NCI-H2196 (cell line): Measurements from ENCODE around the gene HS2ST1.
"Not testable (repeated sequence)": the region's sequence is repeated elsewhere in the genome, so short reads cannot be mapped to it uniquely, and the experiment has no call there.

Source experiments
- DNase-seq: peaks from one replicate; lab custom pipeline; 2025; ENCODE audit not compliant: unreplicated experiment; lab: John Stamatoyannopoulos, UW

HS2ST1 gene

GRCh38 chr1:87056974-87057373, 142.5 kb downstream of the HS2ST1 start:
- no peak for DNase-seq

DNA sequence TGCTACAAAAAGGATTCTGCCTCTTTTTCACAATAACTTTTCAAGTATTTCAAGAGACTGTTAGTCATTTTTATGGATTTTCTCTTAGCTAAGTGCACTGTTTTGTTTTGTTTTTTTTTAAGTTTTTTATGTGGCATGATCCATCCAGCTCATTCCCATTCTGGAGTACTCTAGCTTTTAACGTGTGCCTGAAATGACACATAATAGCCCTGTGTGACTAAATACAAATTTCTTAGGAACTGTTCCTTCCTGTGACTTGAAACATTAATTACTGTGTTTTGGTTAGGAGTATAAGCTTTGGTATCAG, 143.9 kb downstream of the HS2ST1 start:
- no peak for DNase-seq

GRCh38 chr1:87061742-87062156, 147.3 kb downstream of the HS2ST1 start:
- no peak for DNase-seq

- DNase-seq: no peak
Observed at GRCh38 chr1:87062687-87063086, 148.3 kb downstream of the HS2ST1 start.

DNA sequence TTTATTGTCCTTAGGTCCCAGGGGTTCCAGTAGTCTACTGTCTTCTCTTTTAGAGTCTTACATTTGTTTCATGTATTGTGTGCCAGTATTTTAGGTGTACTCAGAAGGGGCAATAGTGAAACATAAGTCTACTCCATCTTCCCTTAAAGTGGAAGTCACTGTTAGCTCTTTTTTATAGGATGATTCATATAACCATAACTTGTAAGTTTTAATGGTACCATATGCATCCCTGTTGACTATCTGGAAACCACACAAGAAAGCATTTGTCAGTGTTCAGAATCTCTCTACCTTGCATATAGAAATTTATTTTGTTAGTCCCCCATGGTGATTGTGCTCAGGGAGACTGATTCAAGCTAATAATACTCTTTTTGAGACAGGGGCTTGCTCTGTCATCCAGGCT, 149.9 kb downstream of the HS2ST1 start:
- DNase-seq: no peak

GRCh38 chr1:87064986-87065385, 150.6 kb downstream of the HS2ST1 start:
- DNase-seq: no peak

GRCh38 chr1:87066708-87067107, 152.3 kb downstream of the HS2ST1 start:
- not testable (repeated sequence) for DNase-seq

- DNase-seq: no peak
Observed at GRCh38 chr1:87072411-87072810, 158.0 kb downstream of the HS2ST1 start.

DNA sequence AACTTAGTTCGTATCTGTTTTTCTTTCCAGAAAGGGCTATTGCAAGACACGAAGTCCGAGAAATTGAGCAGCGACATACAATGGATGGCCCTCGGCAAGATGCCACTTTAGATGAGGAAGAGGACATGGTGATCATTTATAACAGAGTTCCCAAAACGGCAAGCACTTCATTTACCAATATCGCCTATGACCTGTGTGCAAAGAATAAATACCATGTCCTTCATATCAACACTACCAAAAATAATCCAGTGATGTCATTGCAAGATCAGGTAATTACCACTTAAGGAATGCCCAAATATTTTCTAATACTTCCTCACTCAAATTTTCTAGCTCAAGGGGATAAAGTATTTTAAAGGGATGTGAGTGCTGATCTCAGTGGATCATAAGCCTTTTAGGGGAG, 158.5 kb downstream of the HS2ST1 start:
- no peak for DNase-seq

GRCh38 chr1:87074001-87074795, 159.8 kb downstream of the HS2ST1 start:
- no peak for DNase-seq

DNA sequence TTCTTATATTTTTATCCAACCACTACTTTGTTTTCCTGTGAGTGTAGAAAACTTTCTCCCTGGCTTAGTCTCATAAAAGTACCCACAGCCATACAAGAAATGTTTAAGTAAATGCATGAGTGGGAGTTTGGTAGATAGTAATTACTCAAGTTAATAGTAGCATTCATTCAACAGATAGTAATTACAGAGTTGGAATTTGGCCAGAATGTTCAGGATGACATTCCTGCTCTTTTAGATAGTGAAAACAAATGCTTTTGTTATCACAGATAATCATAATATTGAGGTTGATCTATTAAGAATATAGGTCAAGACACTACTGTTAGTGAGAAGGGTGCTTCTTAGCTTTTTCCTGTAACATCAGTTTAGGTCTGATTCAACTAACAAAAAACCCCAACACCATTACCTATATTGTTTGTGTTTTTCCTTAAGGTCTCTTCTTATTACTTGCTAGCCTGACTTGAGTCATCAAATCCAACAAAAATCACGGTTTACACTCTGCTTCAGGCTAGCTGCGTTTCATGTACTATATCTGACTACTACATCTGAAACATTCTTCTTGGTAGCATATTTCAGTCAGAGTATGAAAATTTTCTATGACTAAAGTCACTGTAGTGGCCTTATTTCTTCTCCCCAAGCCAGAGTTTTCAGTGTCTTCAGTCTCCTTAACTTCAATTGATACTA, 163.7 kb downstream of the HS2ST1 start:
- no peak for DNase-seq

- DNase-seq: peak; percentile 63
Observed at GRCh38 chr1:87084244-87084836, 169.9 kb downstream of the HS2ST1 start.

GRCh38 chr1:87086120-87086519, 171.7 kb downstream of the HS2ST1 start:
- no peak for DNase-seq

- DNase-seq: no peak
Observed at GRCh38 chr1:87089070-87089736, 174.8 kb downstream of the HS2ST1 start.

DNA sequence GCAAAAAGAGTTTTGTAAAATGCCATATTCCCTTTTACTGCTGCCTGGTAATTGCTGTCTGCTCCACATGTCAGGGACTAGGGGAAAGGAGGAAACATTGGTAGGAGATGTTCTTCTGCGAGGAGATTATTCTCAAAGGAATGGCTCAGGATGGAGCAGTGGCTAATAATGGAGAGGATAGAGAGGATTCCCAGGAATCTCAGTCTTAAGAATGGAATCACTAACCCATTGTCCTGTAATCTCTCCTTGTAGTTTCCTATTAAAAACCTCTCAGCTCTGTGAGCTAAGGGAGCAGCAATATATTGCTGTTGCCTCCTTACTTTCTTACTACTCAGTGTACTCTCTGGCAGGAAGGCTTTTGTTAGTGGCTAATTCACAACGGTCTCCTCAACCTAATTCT, 175.4 kb downstream of the HS2ST1 start:
- DNase-seq: no peak

- DNase-seq: no peak
Observed at GRCh38 chr1:87091425-87091824, 177.0 kb downstream of the HS2ST1 start.

GRCh38 chr1:87092846-87093245, 178.4 kb downstream of the HS2ST1 start:
- no peak for DNase-seq

DNA sequence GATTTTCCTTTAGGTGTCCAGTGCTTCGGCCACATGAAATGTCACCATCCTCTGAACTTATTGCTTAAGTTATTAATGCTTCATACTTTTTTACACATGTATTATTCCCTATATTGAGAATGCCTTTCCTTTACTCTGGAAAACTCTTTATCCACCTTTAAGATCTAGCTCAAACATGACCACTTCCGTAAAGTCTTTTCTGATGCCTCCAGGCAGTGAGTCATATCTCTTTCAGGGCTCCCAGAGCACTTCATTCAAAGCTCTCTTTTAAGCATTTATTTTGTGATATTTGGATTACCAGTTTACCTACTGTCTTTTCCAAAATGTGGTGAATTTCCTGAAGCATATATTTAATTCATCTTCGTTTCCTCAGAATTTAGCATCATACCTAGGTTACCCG, 178.9 kb downstream of the HS2ST1 start:
- no peak for DNase-seq

GRCh38 chr1:87094238-87094637, 179.8 kb downstream of the HS2ST1 start:
- DNase-seq: no peak

- DNase-seq: no peak
Observed at GRCh38 chr1:87100271-87100670, 185.8 kb downstream of the HS2ST1 start.

DNA sequence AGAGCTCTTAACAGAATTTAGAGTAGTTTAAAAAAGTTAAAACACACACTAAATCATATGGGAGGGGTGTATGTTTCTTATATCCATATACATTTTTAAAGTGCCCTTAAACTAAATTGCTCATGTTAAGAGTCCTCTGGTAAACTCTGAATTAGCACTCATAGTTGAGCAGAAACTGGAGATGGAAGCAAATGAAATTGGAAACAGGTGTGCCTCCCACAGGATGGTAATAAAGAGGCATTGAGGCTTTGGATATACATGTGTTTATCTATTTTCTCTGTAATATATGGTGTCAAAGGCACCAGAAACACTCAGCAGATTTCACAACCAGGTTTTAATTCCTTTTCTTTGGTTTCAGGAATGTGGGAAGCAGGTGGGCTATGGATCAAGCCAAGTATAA, 188.6 kb downstream of the HS2ST1 start:
- no peak for DNase-seq

GRCh38 chr1:87104140-87104539, 189.7 kb downstream of the HS2ST1 start:
- DNase-seq: no peak
